GM21447 (cell line): ENCODE measurements around the gene TRIM32.
"Not testable (repeated sequence)": the region's sequence is repeated elsewhere in the genome, so short reads cannot be mapped to it uniquely, and the experiment has no call there.

ENCODE experiments used
- ATAC-seq: cut with Tn5 transposase; IDR thresholded peaks from one replicate; pipeline ENCODE4 v1.9.1; 2021; ENCODE audit not compliant: unreplicated experiment

Gene TRIM32

DNA sequence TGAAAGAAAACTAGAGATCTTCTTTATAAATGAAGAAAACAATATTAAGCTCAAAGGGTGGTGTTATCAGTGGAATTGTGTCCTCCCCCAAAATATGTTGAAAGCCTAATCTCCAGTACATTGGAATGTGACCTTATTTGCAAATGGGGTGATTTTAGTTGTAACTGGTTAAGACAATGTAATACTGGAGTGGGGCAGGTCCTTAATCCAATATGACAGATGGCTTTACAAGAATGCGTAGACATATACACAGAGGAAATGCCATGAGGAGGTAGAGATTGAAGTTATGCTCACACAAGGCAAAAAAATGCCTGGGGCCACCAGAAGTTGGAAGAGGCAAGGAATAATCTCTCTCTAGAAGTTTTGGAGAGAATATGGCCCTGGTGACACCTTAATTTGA is 13.7 kb upstream of the TRIM32 start:
- ATAC-seq, result no peak

DNA sequence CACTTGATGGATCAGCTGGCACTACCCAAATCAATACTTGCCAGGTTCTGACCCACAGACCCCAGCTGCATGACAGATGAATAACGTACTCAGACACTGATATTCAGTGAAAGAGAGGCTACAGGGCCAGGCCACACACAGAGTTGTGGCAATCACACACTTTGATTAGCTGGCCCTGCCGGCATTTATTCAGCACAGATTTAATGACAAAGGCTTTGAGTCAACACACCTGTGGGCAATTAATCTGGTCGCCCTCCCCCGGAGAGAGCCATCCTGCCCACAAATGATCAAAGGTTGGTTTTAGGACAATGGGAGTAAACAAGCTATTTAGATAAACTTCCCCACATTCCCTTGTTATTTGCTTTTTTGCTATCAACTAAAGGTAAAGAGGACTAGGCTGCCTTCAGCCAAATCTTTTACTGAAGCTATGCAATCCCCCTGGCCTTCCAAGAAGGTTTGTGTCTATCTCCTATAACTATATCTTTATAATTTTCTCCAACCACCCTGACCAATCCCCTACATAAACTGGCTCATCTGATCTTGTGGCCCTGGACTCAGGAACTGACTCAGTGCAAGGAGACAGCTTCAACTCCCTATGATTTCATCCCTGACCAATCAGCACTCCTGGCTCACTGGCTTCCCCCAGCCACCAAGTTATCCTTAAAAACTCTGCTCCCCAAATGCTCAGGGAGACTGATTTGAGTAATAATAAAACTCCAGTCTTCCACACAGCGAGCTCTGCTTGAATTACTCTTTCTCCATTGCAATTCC is 12.7 kb upstream of the TRIM32 start:
- no peak for ATAC-seq

GRCh38 chr9:116683535-116683934 is 3.6 kb upstream of the TRIM32 start:
- ATAC-seq, result no peak

- ATAC-seq, result no peak
These were observed 1.9 kb upstream of the TRIM32 start for GRCh38 chr9:116685166-116685565.

DNA sequence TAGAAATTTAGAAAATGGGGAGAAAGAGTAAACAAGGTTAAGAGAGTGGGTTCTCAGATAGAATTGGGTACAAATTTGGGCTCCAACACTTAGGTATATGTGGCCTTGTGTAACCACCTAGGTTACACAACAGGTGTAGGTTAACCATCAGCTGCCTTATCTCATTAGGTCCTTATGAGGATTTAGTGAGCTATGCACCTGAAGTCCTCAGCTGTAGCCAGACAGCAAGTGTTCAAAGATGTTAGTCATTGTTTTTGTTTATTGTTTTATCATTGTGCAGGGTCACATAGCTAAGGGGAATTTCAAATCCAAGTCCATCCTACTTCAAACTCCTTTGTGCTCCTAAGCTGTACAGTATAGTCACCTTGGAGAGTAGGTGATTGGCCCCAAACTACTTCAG is 970 bp upstream of the TRIM32 start:
- ATAC-seq, result no peak

GRCh38 chr9:116686693-116687073 is 422 bp upstream of the TRIM32 start:
- ATAC-seq, result peak; percentile 40

DNA sequence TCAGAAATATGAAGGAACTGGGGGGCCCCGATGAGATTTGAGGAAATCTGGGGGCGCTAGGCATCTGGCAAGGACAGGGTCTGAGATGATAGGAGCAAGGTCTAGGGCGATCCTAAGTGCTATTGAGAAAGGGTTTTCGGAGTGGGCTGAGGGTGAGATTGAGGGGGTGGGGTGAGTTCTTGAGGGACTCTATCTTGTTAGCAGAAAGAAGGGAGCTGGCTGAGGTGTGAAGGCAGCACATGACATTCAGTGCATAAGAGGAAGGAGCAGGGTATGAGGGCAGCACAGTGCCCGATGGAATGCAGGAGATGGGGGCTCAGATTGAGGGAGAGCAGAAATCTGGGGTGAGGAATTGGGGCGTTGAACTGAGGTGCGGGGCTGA is 640 bp downstream of the TRIM32 start:
- no peak for ATAC-seq

DNA sequence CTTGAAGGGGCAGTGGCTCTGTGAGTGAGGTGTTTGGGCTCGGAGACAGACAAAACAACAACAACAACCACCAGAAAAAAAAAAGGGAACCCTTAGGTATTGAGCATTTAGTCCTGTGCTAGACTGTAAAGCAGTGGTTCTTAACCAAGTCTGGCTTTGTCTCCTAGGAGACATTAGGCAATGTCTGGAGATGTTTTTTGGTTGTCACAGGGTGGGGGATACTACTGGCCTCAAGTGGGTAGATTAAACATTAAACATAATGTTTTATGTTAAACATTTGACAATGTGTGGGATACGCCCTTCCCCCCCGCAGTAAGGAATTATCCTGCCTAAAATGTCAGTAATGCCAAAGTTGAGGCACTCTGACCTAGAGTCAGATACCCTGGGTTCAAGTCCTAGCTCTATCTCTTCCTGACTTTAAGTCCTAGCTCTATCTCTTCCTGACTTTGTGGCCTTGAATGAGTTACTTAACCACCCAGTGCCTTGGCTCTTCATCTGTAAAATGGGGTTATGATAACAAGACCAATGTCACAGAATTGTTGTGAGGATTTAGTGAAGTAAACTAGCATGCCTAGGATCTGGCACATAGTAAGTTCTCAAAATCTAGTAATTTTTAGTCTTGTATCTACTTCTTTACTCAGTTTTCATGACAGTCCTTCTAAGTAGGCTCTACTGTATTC is 1.8 kb downstream of the TRIM32 start:
- no peak for ATAC-seq

- ATAC-seq, result no peak
These were observed 2.5 kb downstream of the TRIM32 start for GRCh38 chr9:116689486-116690032.

- not testable (repeated sequence) for ATAC-seq
These were observed 3.7 kb downstream of the TRIM32 start for GRCh38 chr9:116690805-116691204.

GRCh38 chr9:116691607-116692006 is 4.5 kb downstream of the TRIM32 start:
- no peak for ATAC-seq

DNA sequence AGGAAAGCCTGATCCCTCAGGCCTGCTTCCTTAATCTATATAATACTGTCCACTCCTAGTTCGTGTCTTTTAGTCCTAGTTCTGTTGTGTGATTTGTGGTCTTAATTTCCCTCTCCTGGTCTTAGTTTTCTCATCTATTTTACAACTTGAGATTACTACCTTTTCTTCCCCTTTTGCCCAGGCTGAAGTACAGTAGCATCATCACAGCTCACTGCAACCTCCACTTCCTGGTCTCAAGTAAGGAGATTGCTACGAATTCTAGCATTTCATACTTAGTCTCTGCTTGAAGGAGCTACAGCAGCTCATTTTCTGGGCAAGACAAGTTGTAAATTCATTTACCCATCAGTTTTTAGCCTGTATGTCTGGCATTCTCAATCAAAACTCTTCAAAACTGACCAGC is 5.5 kb downstream of the TRIM32 start:
- ATAC-seq, result no peak

- no peak for ATAC-seq
These were observed 6.2 kb downstream of the TRIM32 start for GRCh38 chr9:116693233-116693731.

GRCh38 chr9:116694785-116695291 is 7.7 kb downstream of the TRIM32 start:
- no peak for ATAC-seq

DNA sequence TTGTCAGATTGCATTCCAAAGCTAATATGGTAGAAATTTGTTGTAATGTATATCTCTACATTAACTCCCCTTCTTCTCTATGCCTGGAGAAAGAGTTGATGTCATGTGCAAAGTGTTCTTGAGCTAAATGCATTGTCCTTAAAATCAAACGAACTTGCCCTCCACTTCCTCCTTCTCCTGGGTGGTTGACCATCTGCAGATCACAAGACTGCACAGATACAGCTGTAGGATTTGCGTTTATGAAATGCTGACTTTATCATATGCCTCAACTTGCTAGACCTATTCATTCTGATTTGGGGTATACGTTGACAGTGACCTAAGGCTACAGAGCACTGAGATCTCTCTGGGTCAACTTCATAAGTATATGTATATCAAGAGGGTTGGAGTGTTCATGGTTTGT is 8.3 kb downstream of the TRIM32 start:
- no peak for ATAC-seq

DNA sequence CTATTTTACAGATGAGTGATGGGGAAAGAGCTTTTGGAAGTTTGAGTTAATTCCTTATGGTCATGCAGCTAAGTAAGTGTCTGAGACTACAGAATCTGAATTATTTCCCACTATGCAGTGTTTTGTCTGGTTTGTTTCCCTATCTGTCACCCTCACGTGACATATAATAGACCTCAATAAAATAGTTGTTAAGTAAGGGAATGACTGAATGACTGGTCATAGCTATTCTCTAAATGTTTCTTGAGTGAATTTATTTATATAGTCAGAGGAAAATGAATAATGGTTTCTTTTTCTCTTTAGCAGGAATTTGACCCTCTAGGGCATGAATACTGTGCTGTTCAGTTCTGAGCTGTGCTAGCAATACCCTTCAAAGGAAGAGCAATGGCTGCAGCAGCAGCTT is 10.3 kb downstream of the TRIM32 start:
- no peak for ATAC-seq

DNA sequence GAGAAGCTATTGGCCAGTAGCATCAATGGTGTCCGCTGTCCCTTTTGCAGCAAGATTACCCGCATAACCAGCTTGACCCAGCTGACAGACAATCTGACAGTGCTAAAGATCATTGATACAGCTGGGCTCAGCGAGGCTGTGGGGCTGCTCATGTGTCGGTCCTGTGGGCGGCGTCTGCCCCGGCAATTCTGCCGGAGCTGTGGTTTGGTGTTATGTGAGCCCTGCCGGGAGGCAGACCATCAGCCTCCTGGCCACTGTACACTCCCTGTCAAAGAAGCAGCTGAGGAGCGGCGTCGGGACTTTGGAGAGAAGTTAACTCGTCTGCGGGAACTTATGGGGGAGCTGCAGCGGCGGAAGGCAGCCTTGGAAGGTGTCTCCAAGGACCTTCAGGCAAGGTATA is 10.8 kb downstream of the TRIM32 start:
- ATAC-seq, result no peak

DNA sequence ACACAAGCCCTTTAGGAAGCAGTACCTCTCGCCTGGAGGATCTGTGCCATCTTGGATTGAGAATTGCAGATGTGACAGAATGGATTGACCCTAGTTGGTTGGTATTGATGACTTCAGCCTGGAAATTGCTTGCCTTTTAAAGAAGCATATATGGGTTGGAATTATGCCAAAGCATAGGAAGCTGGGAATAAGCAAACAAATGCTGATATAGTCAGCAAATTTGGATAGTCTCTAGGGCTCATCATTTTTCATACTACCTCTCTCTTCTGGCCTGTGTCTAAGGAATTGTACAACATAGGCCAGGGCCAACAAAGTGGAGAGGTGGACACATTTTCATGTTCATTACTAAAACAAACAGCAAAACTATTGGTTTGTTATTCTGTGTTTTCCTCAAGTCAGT is 13.2 kb downstream of the TRIM32 start:
- no peak for ATAC-seq

DNA sequence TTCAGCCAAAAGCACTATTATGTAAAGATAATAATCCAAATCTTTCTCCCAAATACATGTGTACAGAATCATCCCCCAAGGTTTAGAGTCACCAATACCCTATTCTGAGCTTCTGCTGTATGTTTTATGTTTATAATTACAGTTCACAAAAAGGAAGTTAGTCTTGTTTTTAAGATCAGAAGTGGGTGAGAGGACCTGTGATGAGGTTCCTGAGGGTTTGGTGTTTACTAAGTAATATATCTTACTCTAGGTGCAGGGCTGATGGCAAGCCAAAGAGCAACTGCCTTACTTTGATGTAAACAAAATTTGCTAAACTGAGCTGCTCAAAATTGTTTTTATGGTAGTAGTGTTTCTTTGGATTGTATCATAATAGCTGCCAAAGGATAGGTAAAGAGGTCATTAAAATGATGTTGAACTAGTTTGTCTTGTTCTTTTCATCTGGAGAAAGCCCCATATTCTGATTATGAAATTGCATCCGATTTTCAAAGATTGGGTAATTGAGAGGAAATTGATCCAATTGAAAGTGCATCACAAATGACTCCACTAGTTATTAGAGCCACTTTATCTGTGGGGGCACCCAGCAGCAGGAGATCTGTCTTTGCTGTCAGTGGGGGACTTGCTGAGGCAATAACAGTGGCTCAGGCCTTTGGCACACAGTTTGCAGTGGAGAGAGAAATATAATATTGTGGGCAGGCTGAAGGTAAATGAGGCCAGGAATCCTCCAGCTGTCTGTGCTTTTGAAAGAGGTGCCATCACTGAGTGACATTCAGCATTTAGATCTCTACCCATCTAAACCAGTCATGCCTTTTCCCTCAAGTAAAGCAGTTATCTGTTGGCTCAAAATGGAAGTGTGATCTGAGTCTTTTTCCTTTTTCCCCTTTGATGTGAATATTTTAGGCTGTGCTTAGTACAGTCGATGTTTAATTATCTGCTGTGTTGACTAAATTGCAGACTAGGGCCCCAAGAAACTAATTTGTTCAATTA is 14.1 kb downstream of the TRIM32 start:
- ATAC-seq, result no peak

GRCh38 chr9:116701940-116702642 is 15.0 kb downstream of the TRIM32 start:
- ATAC-seq, result no peak
